Measurements from ENCODE around the gene TP53I11.

Gene TP53I11

GRCh38 chr11:44955015-44955738, 4.5 kb upstream of the TP53I11 start:
- no peak for FAIRE-seq

DNA sequence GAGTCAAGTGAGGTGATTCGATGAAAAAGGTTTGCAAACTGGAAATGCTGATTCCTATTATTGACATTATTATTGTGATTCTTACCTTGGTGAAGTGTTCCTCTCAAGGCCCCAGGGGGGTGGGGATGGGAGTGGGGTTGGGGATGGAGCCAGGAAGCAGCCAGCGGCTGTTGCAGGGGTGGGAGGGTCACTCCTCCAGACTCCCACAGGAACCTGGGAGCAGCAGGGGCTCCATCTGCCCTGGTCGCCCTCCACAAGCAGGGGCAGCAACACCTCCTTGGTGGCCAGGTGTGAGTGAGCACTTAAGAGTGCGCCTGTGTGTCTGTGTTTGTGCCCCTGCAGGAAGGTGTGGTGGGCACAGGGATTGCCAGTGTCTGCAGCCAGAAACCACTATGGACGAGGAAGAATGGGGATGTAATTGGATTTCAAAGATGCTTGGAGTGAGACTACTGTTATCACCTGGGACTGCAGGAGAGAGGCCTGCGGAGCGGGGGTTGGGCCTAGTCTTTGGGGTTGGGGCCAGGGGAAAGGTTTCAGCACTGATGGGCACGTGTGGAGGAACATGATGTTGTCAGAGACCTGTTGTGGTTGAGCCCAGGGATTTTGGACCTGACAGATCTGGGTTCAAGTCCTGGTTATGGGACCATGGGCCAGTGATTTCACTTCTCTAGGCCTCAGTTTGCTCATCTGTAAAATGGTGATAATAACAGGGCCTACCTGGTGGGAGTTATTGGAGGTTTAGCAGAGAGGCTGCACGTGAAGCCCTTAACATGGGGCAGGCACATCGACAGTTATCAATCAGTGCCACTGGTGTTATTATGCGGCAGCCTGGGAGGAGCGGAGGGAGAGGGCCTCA, 3.6 kb upstream of the TP53I11 start:
- FAIRE-seq, result no peak

DNA sequence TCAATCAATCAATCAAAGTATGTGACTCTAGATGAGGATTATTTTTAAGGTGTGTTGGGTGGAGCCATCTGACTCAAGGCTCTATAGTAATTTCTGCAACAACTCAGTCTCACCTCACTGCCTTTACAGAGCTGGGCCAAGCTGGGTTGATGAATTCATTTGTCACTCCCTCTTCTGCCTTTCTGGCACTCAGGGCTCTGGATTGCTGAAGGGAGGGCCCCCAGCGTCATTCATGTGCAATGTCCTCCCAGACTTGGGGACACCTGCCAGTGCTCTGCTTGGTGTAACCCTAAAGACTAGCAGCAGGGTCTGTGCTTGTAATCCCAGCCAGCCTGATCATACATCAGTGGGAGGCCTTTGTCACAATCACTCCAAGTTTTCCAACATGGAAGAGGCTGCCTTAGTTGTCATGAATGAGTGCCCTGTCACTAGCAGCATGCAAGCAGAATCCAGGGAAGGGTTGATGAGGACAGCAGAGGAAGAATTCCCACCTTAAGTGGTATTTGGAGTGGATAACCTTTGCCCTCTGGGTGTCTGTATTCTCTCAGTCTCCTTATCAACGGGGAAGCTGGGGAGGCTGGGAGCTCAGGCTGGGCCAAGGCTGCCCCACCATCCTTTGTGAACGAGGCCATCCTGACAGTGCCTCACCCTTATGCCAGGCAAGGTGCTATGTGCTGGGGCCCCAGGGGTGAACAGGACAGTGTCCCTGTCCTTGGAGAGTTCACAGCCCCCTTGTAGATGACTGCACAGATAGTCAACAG, 2.0 kb upstream of the TP53I11 start:
- no peak for FAIRE-seq

DNA sequence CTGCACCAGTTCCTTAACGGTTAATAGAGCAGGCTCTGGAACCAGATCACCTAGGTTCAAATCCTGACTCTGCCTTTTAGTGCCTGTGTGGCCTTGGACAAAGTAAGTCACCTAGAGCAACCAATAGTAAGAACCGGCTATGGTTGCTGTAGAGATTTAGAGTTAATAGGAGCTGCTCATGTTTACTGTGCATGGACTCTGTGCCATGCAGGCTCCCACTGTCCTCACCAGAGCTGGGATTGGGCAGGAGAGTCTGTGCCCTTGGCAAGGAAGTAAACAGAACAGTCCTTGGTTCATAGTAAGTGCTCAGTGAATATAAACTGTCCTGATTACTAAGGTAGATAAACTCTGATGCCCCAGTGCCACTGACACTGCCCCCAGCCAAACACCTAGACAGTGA, 1.4 kb upstream of the TP53I11 start:
- no peak for FAIRE-seq

GRCh38 chr11:44950031-44950624, 555 bp downstream of the TP53I11 start:
- no peak for FAIRE-seq

GRCh38 chr11:44949160-44950030, 1.3 kb downstream of the TP53I11 start:
- no peak for FAIRE-seq

GRCh38 chr11:44948155-44948554, 2.5 kb downstream of the TP53I11 start:
- FAIRE-seq, result no peak

DNA sequence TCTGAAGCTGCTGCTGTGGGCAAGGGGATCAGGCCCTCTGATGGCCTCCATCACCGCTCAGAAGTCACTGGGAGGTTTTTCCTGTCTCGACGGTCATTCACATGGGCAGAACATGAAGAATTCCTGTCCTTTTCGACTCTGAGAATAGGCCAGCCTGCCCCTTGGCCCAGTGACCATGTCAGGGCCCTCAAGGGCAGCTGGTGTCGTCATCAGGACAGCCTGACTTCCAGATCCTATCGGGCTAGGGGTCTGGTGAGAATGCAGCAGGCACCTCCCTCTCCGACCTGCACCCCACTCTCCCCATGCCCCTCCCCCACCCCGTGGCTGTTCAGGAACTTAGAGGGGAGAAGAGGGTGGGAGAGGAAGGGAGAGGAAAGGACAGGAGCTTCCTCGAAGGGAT, 3.6 kb downstream of the TP53I11 start:
- FAIRE-seq, result no peak

DNA sequence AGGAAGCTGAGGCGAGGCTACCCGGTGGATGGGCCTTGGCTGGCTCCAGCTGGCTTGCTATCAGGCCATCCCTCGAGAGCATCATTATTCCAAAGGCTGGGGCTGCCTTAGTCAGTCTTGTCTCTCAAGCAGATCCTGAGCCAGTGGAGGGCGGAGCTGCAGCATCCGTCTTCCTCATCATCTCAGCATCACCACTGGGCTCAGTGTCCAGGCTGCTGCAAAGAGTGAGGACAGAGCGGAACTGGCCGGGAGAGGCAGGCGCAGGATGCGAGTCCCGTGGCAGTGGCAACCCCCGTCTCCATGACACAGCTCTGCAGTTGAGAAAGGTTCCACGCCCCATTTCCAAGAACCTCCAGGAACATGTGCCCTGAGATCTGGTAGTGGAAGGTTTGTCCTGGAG, 4.4 kb downstream of the TP53I11 start:
- no peak for FAIRE-seq

DNA sequence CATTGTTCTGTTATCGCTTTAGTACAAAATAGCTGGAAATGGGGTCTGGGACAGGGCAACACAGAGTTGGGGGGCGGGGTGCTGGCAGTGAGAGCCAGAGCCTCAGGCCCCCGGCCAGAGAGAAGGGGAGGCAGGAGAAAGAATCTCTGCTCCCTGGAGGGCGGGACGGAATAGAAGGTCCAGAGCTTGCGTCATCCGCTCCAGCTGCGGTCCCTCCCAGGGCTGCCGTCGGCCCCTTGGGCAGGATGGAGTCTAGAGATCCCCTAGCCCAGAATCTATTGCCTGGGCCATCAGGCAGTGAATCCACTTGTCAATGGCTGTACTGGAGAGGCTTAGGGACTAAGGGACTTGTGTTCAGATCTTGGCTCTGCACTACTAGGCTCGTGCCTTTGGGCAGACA, 5.0 kb downstream of the TP53I11 start:
- no peak for FAIRE-seq

- no peak for FAIRE-seq
Measured at GRCh38 chr11:44944853-44945235, 5.8 kb downstream of the TP53I11 start.

DNA sequence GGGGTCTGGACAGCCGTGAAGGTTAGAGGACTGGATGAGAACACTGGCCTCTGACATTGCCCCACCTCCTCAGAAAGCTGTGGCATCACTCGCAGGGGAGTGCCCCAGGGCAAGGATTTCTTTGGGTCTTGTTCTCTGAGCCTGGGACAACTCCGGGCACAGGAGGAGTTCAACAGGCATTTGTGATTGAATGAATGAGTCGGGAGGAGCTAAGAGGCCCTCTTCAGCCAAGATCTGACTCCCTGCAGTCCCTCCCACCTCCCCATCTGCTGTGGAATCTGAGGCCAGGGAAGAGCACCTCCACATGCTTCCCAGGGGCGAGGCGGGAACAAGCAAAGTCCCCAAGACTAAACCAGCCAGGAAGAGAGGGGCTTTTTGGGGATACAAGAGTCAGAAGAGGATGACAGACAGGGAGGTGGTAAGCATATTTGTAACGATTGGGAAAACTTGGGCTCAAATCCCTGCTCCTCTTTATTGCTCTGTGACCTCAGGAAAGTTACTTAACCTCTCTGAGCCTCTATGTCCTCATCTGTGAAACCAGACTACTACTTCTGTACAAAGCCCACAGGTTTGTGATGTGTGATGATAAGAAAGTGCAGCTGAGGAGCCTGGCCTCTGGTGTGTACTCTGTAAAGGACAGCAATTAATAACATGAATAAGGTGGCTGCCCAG, 6.4 kb downstream of the TP53I11 start:
- no peak for FAIRE-seq

GRCh38 chr11:44943696-44944095, 7.0 kb downstream of the TP53I11 start:
- FAIRE-seq, result no peak

- FAIRE-seq, result no peak
Measured at GRCh38 chr11:44943118-44943517, 7.6 kb downstream of the TP53I11 start.

GRCh38 chr11:44942029-44942955, 8.4 kb downstream of the TP53I11 start:
- FAIRE-seq, result no peak

GRCh38 chr11:44941259-44942021, 9.2 kb downstream of the TP53I11 start:
- no peak for FAIRE-seq

DNA sequence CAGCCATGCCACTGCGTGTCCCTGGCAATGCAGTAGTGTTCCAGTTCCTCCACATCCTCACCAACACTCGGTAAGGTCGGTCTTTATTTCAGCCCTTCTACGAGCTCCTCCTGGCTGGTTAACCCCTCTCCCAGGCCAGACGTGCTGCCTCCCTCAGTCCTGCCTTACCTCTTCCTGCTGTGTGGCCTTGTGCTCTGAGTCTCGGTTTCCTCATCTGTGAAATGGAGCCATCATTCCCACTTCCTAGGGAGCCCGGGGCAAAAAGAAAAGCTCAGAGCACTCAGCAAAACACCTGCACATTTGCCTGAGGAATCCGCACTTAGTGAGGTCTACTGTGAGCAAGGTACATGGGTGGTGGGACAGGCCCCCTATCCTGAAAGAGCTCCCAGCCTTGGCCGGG, 9.8 kb downstream of the TP53I11 start:
- FAIRE-seq, result no peak

- no peak for FAIRE-seq
Measured at GRCh38 chr11:44940404-44940803, 10.3 kb downstream of the TP53I11 start.

- no peak for FAIRE-seq
Measured at GRCh38 chr11:44939673-44940395, 10.8 kb downstream of the TP53I11 start.

Measured in islet of Langerhans (tissue), 1 donor.